ENCODE results near the gene IRAK1. TPM values are rescaled to one million over a fixed set of nuclear protein-coding genes. Genes with fewer than 3 reads are reported as not detected.

IRAK1 gene
- total RNA-seq, 2 experiments from 2014 or later = 61.2 to 67.4 TPM

DNA sequence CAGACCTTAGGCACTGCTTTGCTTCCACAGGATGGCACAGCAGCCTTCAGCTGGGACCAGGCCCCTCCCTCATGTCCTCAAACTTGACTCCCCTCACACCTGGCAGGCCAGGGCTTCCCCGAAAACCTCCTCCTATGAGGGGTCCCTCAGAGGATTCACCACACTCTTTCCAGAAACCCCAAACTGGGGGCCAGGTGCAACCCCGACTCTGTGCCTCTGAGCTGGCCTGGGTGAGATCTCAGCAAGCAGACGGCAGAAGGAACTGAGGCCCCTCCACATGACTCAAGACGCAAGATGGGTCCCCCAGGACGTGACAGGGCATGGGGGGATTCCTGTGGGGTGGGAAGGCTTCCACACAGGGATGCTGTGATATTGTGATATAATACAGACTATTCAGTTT, 54.3 kb downstream of the IRAK1 start:
- no peak overlapping the region for H3K27ac ChIP-seq (ENCODE audit: low read depth in 1 of 2, low read length in 2 of 2)
- H3K9me3 ChIP-seq (ENCODE audit: control insufficient read depth in 1 of 2, insufficient read depth in 1 of 2, low read length in 2 of 2) = no peaks in the 10 kb centered on the region
- H3K9me3 Mint-ChIP-seq = no peaks in the 10 kb centered on the region
- TF ChIP-seq, protein P1, sequence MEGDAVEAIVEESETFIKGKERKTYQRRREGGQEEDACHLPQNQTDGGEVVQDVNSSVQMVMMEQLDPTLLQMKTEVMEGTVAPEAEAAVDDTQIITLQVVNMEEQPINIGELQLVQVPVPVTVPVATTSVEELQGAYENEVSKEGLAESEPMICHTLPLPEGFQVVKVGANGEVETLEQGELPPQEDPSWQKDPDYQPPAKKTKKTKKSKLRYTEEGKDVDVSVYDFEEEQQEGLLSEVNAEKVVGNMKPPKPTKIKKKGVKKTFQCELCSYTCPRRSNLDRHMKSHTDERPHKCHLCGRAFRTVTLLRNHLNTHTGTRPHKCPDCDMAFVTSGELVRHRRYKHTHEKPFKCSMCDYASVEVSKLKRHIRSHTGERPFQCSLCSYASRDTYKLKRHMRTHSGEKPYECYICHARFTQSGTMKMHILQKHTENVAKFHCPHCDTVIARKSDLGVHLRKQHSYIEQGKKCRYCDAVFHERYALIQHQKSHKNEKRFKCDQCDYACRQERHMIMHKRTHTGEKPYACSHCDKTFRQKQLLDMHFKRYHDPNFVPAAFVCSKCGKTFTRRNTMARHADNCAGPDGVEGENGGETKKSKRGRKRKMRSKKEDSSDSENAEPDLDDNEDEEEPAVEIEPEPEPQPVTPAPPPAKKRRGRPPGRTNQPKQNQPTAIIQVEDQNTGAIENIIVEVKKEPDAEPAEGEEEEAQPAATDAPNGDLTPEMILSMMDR (IDR thresholded peaks at IDR 0.05) = no peak
- H3K27me3 Mint-ChIP-seq = no peaks in the 10 kb centered on the region
- H3K4me3 ChIP-seq (ENCODE audit: low read length) = no peak overlapping the region
- peaks cover 58% of the 10 kb centered on the region for H3K4me1 ChIP-seq (ENCODE audit: insufficient read depth, low read length)
- intact Hi-C loops (cut with DNase I, micrococcal nuclease) = loop anchor here in 1 of 2 experiments (5.0 kb wide), 2 partner anchors 43 to 132 kb away; partner anchors contain the start of gene MECP2
- ATAC-seq (ENCODE audit: poor library complexity) (no peak), DNase-seq (no peak)
- no peaks in the 10 kb centered on the region for H3K27me3 ChIP-seq (ENCODE audit: control insufficient read depth in 1 of 2, insufficient read depth in 2 of 2, low read length in 2 of 2)
- ChIA-PET POLR2A (no interaction called here), CTCF (no interaction called here)
- peak overlapping the region; percentile 98 for H3K27ac Mint-ChIP-seq
- peaks cover 41% of the 10 kb centered on the region for H3K36me3 ChIP-seq (ENCODE audit: insufficient read depth, low read length)
- H3K4me3 Mint-ChIP-seq = peak overlapping the region; percentile 38
- H3K36me3 Mint-ChIP-seq (ENCODE audit: low read depth) = peaks cover 37% of the 10 kb centered on the region
- peaks cover 27% of the 10 kb centered on the region for H3K4me1 Mint-ChIP-seq (ENCODE audit: low read depth)

DNA sequence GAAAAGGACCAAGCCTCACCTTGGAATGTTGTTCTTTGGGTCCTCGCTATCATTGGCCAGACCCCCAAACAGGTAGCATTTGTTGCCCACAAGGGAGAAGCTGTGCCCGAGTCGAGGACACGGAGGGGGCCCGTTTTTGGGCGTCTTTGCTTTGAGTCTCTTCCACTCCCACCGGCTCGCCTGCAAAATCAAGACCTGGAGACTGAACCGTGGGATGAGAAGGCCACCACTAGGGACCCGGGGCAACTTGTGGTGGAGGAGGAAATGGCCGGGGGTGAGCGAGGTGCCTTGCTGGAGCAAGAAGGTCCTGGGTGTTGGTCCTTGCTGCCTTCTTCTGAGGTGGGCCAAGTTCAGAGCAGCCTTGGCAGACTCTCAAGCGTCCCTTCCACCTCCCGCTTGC, 55.6 kb downstream of the IRAK1 start:
- Histone ChIP-seq H3K27ac (ENCODE audit: low read depth in 1 of 2, low read length in 2 of 2) (no peak overlapping the region), H3K36me3 (ENCODE audit: insufficient read depth, low read length) (peaks cover 54% of the 10 kb centered on the region), H3K27me3 (ENCODE audit: control insufficient read depth in 1 of 2, insufficient read depth in 2 of 2, low read length in 2 of 2) (no peaks in the 10 kb centered on the region), H3K9me3 (ENCODE audit: control insufficient read depth in 1 of 2, insufficient read depth in 1 of 2, low read length in 2 of 2) (no peaks in the 10 kb centered on the region), H3K4me3 (ENCODE audit: low read length) (no peak overlapping the region), H3K4me1 (ENCODE audit: insufficient read depth, low read length) (peaks cover 50% of the 10 kb centered on the region)
- peaks cover 42% of the 10 kb centered on the region for H3K36me3 Mint-ChIP-seq (ENCODE audit: low read depth)
- H3K9me3 Mint-ChIP-seq = no peaks in the 10 kb centered on the region
- intact Hi-C loops (cut with DNase I, micrococcal nuclease) = no loop called here
- DNase-seq (no peak), ATAC-seq (ENCODE audit: poor library complexity) (no peak)
- POLR2A ChIA-PET = no interaction called here
- H3K27me3 Mint-ChIP-seq = no peaks in the 10 kb centered on the region
- H3K27ac Mint-ChIP-seq = no peak overlapping the region
- H3K4me1 Mint-ChIP-seq (ENCODE audit: low read depth) = peaks cover 27% of the 10 kb centered on the region
- TF ChIP-seq, protein P1 (IDR thresholded peaks at IDR 0.05) = no peak
- H3K4me3 Mint-ChIP-seq = no peak overlapping the region
- CTCF ChIA-PET = no interaction called here

DNA sequence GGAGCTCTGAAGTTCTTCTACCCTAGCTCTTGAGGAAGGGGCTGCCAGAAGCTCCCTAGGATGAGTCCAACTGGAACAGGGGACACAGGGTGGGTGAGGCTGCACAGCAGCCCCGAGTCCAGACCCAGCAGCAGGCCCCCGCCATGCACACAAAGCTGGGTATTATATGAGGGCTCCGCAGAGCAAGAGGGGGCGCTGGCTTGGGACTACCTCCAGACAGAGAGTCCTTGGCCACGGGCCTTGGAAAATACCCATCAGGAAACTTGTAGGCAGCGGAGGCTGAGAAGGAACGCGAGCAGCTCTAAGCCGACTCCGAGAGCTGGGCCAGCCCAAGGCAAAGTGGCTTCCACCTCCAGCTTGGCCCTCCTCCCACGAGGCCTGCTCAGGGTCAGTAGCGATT, 56.2 kb downstream of the IRAK1 start:
- H3K27ac ChIP-seq (ENCODE audit: low read depth in 1 of 2, low read length in 2 of 2) = no peak overlapping the region
- H3K4me1 ChIP-seq (ENCODE audit: insufficient read depth, low read length) = peaks cover 44% of the 10 kb centered on the region
- DNase-seq = no peak
- ATAC-seq (ENCODE audit: poor library complexity) = no peak
- H3K9me3 ChIP-seq (ENCODE audit: control insufficient read depth in 1 of 2, insufficient read depth in 1 of 2, low read length in 2 of 2) = no peaks in the 10 kb centered on the region
- TF ChIP-seq, protein P1 (IDR thresholded peaks at IDR 0.05) = no peak
- H3K27ac Mint-ChIP-seq = no peak overlapping the region
- peaks cover 56% of the 10 kb centered on the region for H3K36me3 ChIP-seq (ENCODE audit: insufficient read depth, low read length)
- ChIA-PET CTCF (no interaction called here), POLR2A (interaction anchor here (0.8 kb wide), 1 partner anchor 19 kb away, joined by 3 read pairs; the partner anchor contains the start of gene RENBP)
- peaks cover 42% of the 10 kb centered on the region for H3K36me3 Mint-ChIP-seq (ENCODE audit: low read depth)
- no peak overlapping the region for H3K4me3 Mint-ChIP-seq
- no peak overlapping the region for H3K4me3 ChIP-seq (ENCODE audit: low read length)
- peaks cover 23% of the 10 kb centered on the region for H3K4me1 Mint-ChIP-seq (ENCODE audit: low read depth)
- H3K27me3 ChIP-seq (ENCODE audit: control insufficient read depth in 1 of 2, insufficient read depth in 2 of 2, low read length in 2 of 2) = no peaks in the 10 kb centered on the region
- intact Hi-C loops (cut with DNase I, micrococcal nuclease) = no loop called here
- no peaks in the 10 kb centered on the region for H3K27me3 Mint-ChIP-seq
- H3K9me3 Mint-ChIP-seq = no peaks in the 10 kb centered on the region
